NB4 (cell line): ENCODE measurements around the gene GIMAP2.

Source experiments
- DNase-seq: peaks from one replicate; pipeline ENCODE4 v3.0.0; 2010; ENCODE audit warnings: low read depth
- H3K4me3 ChIP-seq: one replicate; pipeline ENCODE4 v1.5.1; 2011; ENCODE audit warnings: mild to moderate bottlenecking, low read depth, low read length, moderate library complexity
- MYC ChIP-seq: IDR thresholded peaks from 2 replicates; pipeline ENCODE4 v1.6.1; 2011; ENCODE audit warnings: low read depth, low read length
- POLR2A ChIP-seq: IDR thresholded peaks from 2 replicates; pipeline ENCODE4 v1.6.1; 2011; ENCODE audit warnings: mild to moderate bottlenecking; ENCODE audit not compliant: insufficient read length; ENCODE audit errors: extremely low read depth
- TF ChIP-seq, protein P1 (sequence below): IDR thresholded peaks from 2 replicates; pipeline ENCODE4 v1.6.1; 2011; ENCODE audit warnings: low read depth, low read length
- TF ChIP-seq, protein P2 (sequence below): IDR thresholded peaks from one replicate; pipeline ENCODE4 v1.5.1; 2012; ENCODE audit warnings: low read depth, low read length

GIMAP2 gene

DNA sequence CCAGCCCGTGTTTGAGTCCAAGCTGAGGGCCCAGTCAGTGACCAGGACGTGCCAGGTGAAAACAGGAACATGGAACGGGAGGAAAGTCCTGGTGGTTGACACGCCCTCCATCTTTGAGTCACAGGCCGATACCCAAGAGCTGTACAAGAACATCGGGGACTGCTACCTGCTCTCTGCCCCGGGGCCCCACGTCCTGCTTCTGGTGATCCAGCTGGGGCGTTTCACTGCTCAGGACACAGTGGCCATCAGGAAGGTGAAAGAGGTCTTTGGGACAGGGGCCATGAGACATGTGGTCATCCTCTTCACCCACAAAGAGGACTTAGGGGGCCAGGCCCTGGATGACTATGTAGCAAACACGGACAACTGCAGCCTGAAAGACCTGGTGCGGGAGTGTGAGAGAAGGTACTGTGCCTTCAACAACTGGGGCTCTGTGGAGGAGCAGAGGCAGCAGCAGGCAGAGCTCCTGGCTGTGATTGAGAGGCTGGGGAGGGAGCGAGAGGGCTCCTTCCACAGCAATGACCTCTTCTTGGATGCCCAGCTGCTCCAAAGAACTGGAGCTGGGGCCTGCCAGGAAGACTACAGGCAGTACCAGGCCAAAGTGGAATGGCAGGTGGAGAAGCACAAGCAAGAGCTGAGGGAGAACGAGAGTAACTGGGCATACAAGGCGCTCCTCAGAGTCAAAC, 56.9 kb downstream of the GIMAP2 start:
- TF ChIP-seq MYC (no peak), POLR2A (no peak)
- TF ChIP-seq, protein P1, sequence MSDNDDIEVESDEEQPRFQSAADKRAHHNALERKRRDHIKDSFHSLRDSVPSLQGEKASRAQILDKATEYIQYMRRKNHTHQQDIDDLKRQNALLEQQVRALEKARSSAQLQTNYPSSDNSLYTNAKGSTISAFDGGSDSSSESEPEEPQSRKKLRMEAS: no peak
- TF ChIP-seq, protein P2, sequence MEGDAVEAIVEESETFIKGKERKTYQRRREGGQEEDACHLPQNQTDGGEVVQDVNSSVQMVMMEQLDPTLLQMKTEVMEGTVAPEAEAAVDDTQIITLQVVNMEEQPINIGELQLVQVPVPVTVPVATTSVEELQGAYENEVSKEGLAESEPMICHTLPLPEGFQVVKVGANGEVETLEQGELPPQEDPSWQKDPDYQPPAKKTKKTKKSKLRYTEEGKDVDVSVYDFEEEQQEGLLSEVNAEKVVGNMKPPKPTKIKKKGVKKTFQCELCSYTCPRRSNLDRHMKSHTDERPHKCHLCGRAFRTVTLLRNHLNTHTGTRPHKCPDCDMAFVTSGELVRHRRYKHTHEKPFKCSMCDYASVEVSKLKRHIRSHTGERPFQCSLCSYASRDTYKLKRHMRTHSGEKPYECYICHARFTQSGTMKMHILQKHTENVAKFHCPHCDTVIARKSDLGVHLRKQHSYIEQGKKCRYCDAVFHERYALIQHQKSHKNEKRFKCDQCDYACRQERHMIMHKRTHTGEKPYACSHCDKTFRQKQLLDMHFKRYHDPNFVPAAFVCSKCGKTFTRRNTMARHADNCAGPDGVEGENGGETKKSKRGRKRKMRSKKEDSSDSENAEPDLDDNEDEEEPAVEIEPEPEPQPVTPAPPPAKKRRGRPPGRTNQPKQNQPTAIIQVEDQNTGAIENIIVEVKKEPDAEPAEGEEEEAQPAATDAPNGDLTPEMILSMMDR: no peak
- DNase-seq: no peak
- H3K4me3 ChIP-seq: no peak overlapping the region
